ENCODE results near the gene TOMT. TPM values are rescaled to one million over a fixed set of nuclear protein-coding genes. Genes with fewer than 3 reads are reported as not detected.

TOMT gene
- total and polyA plus RNA-seq, 2 donors (not counting 3 experiments of a cell fraction or from before 2014, with no cell fraction given): not detected

- no TSS peak for BruUV-seq (replicated peaks)
- intact Hi-C loops (cut with micrococcal nuclease): no loop called here
- Histone ChIP-seq H3K9ac (replicated peaks; ENCODE audit: extremely low read depth, insufficient read depth, low read length) (no peak overlapping the region), H3K9me1 (replicated peaks; ENCODE audit: control insufficient read depth, extremely low read depth, insufficient read depth, low read length) (no peaks in the 10 kb centered on the region), H3K36me3 (ENCODE audit: control insufficient read depth in 2 of 2, extremely low read depth in 1 of 2, insufficient read depth in 2 of 2, low read length in 2 of 2) (no peaks in the 10 kb centered on the region), H3K4me1 (ENCODE audit: control insufficient read depth, extremely low read depth, insufficient read depth, low read length) (peaks cover 24% of the 10 kb centered on the region), H3K9me3 (replicated peaks; ENCODE audit: control insufficient read depth, insufficient read depth, low read length) (no peaks in the 10 kb centered on the region), H4K20me1 (replicated peaks; ENCODE audit: control insufficient read depth, extremely low read depth, insufficient read depth, low read length) (no peaks in the 10 kb centered on the region), H3K27ac (ENCODE audit: insufficient read depth, low read depth, low read length) (no peak overlapping the region), H3K4me3 (replicated peaks in 1 of 3; ENCODE audit: insufficient read depth in 1 of 3, low read depth in 1 of 3, low read length in 3 of 3) (no peak overlapping the region), H3K79me2 (ENCODE audit: control insufficient read depth, insufficient read depth, low read length) (peaks cover 17% of the 10 kb centered on the region), H3K4me2 (ENCODE audit: insufficient read depth, low read length) (no peak overlapping the region), H3K27me3 (ENCODE audit: control insufficient read depth in 2 of 2, insufficient read depth in 2 of 2, low read length in 2 of 2) (no peaks in the 10 kb centered on the region), H2AFZ (ENCODE audit: low read depth, low read length) (no peak overlapping the region)
- CTCF ChIA-PET: interaction anchor here (1.5 to 4.7 kb wide), 2 partner anchors 58 to 105 kb away, joined by 3 to 93 read pairs; no protein-coding TSS in a partner anchor
- POLR2A ChIA-PET: no interaction called here
- DNase-seq (ENCODE audit: low read depth, low spot score): no peak
- dilution Hi-C loops (cut with MboI; ENCODE audit: extremely low pct_ligation_motif_present, low sequenced_read_pairs): loop anchor here (10.0 kb wide), 1 partner anchor 59 kb away; no protein-coding TSS in a partner anchor
- TF ChIP-seq MAX (IDR thresholded peaks at IDR 0.05; ENCODE audit: insufficient read depth, insufficient read length) (no peak), EZH2 (IDR thresholded peaks at IDR 0.05; ENCODE audit: borderline replicate concordance, low read depth, low read length, severe bottlenecking) (no peak), POLR2A (IDR thresholded peaks at IDR 0.05; ENCODE audit: low read depth, low read length) (no peak), CTCF (IDR thresholded peaks at IDR 0.05; ENCODE audit: extremely low read depth in 1 of 2, insufficient read depth in 1 of 2, low read depth in 1 of 2, low read length in 2 of 2) (no peak), POLR2AphosphoS5 (IDR thresholded peaks at IDR 0.05; ENCODE audit: insufficient read depth, low read depth, low read length) (no peak), FOS (IDR thresholded peaks at IDR 0.05; ENCODE audit: borderline replicate concordance, insufficient read depth, low read length) (no peak), JUN (IDR thresholded peaks at IDR 0.05; ENCODE audit: borderline replicate concordance, insufficient read depth, insufficient read length, low read depth) (no peak), MYC (IDR thresholded peaks at IDR 0.05; ENCODE audit: low read depth, low read length) (no peak), GATA2 (IDR thresholded peaks at IDR 0.05; ENCODE audit: insufficient read depth, insufficient read length, low read depth, low read length) (no peak)
- no peak for FAIRE-seq
Observed at GRCh38 chr11:72083414-72083813, 22.3 kb upstream of the TOMT start.

All from endothelial cell of umbilical vein (primary cell).